Measurements from ENCODE around the gene POMT2. TPM values are rescaled to one million over a fixed set of nuclear protein-coding genes. Genes with fewer than 3 reads are reported as not detected.
A peak's percentile ranks its signal among the peaks of the same experiment; 100 is the strongest.
"Not testable (repeated sequence)": the region's sequence is repeated elsewhere in the genome, so short reads cannot be mapped to it uniquely, and the experiment has no call there.

POMT2 gene
- total and polyA plus RNA-seq, 7 experiments from 2014 or later, result 0.39 to 15.3 (median 9.2) TPM; not detected in 1

- ChIA-PET CTCF (interaction anchor here (1.0 to 1.3 kb wide), 2 partner anchors 55 kb away, joined by 3 to 4 read pairs; partner anchors contain the start of genes SAMD15 and TMED8), POLR2A (interaction anchor here (1.0 to 1.8 kb wide), 3 partner anchors 55 to 402 kb away, joined by 3 to 9 read pairs (median 3); partner anchors contain the start of genes SAMD15 and TMED8)
- no peaks in the 10 kb centered on the region for H3K9me3 Mint-ChIP-seq
- peaks cover 0 to 3% (median 0%) of the 10 kb centered on the region in 3 experiments for H3K36me3 ChIP-seq (ENCODE audit: control insufficient read depth in 2 of 3, insufficient read depth in 3 of 3, low read length in 3 of 3)
- H3K27ac Mint-ChIP-seq, result peak overlapping the region; percentile 95 to 99 (median 99)
- ATAC-seq (no peak), DNase-seq (no peak)
- no peaks in the 10 kb centered on the region for H3K9me3 ChIP-seq (ENCODE audit: control insufficient read depth in 2 of 3, low read length in 3 of 3)
- no peaks in the 10 kb centered on the region for H3K36me3 Mint-ChIP-seq
- no peaks in the 10 kb centered on the region for H3K27me3 Mint-ChIP-seq
- H3K4me3 ChIP-seq (ENCODE audit: low read length), result peak overlapping the region; percentile 97
- H3K27me3 ChIP-seq (ENCODE audit: control insufficient read depth in 2 of 2, insufficient read depth in 2 of 2, low read length in 2 of 2), result no peaks in the 10 kb centered on the region
- H3K4me1 Mint-ChIP-seq, result peaks cover 12 to 21% (median 17%) of the 10 kb centered on the region in 7 donors
- intact Hi-C loops (cut with micrococcal nuclease), result loop anchor here (5.0 to 10.0 kb wide), 4 partner anchors 198 to 1170 kb away; partner anchors contain the start of gene GPATCH2L (in 1 of the 2)
- H3K4me3 Mint-ChIP-seq, result peak overlapping the region; percentile 94 to 99 (median 98)
- H3K27ac ChIP-seq (ENCODE audit: low read depth, low read length), result peak overlapping the region; percentile 93
- peaks cover 0 to 6% of the 10 kb centered on the region in 2 donors for H3K4me1 ChIP-seq (ENCODE audit: control insufficient read depth in 2 of 2, insufficient read depth in 2 of 2, low read length in 2 of 2)
Observed at GRCh38 chr14:77322250-77322902, 1.7 kb upstream of the POMT2 start.

GRCh38 chr14:77319422-77319821, 1.3 kb downstream of the POMT2 start:
- no peak for ATAC-seq
- H3K4me1 Mint-ChIP-seq, result peaks cover 12 to 21% (median 16%) of the 10 kb centered on the region in 7 donors
- no peaks in the 10 kb centered on the region for H3K27me3 Mint-ChIP-seq
- H3K4me3 Mint-ChIP-seq, result peak overlapping the region in 7 of 10 donors; percentile 25 to 99 (median 85)
- Histone ChIP-seq H3K4me3 (ENCODE audit: low read length) (no peak overlapping the region), H3K36me3 (ENCODE audit: control insufficient read depth in 2 of 3, insufficient read depth in 3 of 3, low read length in 3 of 3) (peaks cover 0 to 3% (median 0%) of the 10 kb centered on the region in 3 experiments), H3K27me3 (ENCODE audit: control insufficient read depth in 2 of 2, insufficient read depth in 2 of 2, low read length in 2 of 2) (no peaks in the 10 kb centered on the region), H3K9me3 (ENCODE audit: control insufficient read depth in 2 of 3, low read length in 3 of 3) (no peaks in the 10 kb centered on the region), H3K4me1 (ENCODE audit: control insufficient read depth in 2 of 2, insufficient read depth in 2 of 2, low read length in 2 of 2) (peaks cover 0 to 6% of the 10 kb centered on the region in 2 donors), H3K27ac (ENCODE audit: low read depth, low read length) (no peak overlapping the region)
- intact Hi-C loops (cut with micrococcal nuclease), result no loop called here
- H3K9me3 Mint-ChIP-seq, result no peaks in the 10 kb centered on the region
- no peak for DNase-seq
- POLR2A ChIA-PET, result interaction anchor here (0.7 kb wide), 1 partner anchor 58 kb away, joined by 3 read pairs; the partner anchor contains the start of genes SAMD15 and TMED8
- CTCF ChIA-PET, result interaction anchor here (0.7 kb wide), 1 partner anchor 166 kb away, joined by 3 read pairs; no protein-coding TSS in a partner anchor
- H3K36me3 Mint-ChIP-seq, result no peaks in the 10 kb centered on the region
- peak overlapping the region in 3 of 9 donors; percentile 89 to 98 (median 93) for H3K27ac Mint-ChIP-seq

DNA sequence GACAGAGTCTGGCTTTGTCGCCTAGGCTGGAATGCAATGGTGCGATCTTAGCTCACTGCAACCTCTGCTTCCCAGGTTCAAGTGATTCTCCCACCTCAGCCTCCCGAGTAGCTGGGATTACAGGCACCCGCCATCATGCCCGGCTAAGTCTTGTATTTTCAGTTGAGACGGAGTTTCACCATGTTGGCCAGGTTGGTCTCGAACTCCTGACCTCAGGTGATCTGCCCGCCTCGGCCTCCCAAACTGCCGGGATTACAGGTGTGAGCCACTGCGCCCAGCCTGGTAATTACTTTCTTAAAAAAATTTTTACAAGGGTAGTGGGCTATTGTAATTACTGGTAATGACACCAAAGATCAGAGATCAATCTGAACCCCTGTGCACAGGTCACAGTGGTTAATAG, 1.9 kb downstream of the POMT2 start:
- POLR2A ChIA-PET, result interaction anchor here (0.7 kb wide), 1 partner anchor 58 kb away, joined by 3 read pairs; the partner anchor contains the start of genes SAMD15 and TMED8
- H3K27ac ChIP-seq (ENCODE audit: low read depth, low read length); H3K27me3 ChIP-seq (ENCODE audit: control insufficient read depth in 2 of 2, insufficient read depth in 2 of 2, low read length in 2 of 2); H3K4me3 ChIP-seq (ENCODE audit: low read length); ATAC-seq; H3K36me3 ChIP-seq (ENCODE audit: control insufficient read depth in 2 of 3, insufficient read depth in 3 of 3, low read length in 3 of 3); H3K9me3 Mint-ChIP-seq; CTCF ChIA-PET; H3K27me3 Mint-ChIP-seq; intact Hi-C loops (cut with micrococcal nuclease); H3K27ac Mint-ChIP-seq; H3K4me1 ChIP-seq (ENCODE audit: control insufficient read depth in 2 of 2, insufficient read depth in 2 of 2, low read length in 2 of 2); H3K9me3 ChIP-seq (ENCODE audit: control insufficient read depth in 2 of 3, low read length in 3 of 3); DNase-seq; H3K36me3 Mint-ChIP-seq: not testable (repeated sequence)
- Mint-ChIP-seq H3K4me1 (peaks cover 12 to 21% (median 16%) of the 10 kb centered on the region in 7 donors), H3K4me3 (peak overlapping the region in 2 of 10 donors; percentile 41 to 85)

GRCh38 chr14:77318006-77318553, 2.6 kb downstream of the POMT2 start:
- Mint-ChIP-seq H3K27ac (no peak overlapping the region), H3K4me1 (peaks cover 12 to 21% (median 16%) of the 10 kb centered on the region in 7 donors), H3K4me3 (no peak overlapping the region), H3K9me3 (no peaks in the 10 kb centered on the region), H3K36me3 (no peaks in the 10 kb centered on the region), H3K27me3 (no peaks in the 10 kb centered on the region)
- no peak overlapping the region for H3K4me3 ChIP-seq (ENCODE audit: low read length)
- ATAC-seq (no peak), DNase-seq (no peak)
- H3K36me3 ChIP-seq (ENCODE audit: control insufficient read depth in 2 of 3, insufficient read depth in 3 of 3, low read length in 3 of 3), result peaks cover 0 to 3% (median 0%) of the 10 kb centered on the region in 3 experiments
- POLR2A ChIA-PET, result no interaction called here
- no peak overlapping the region for H3K27ac ChIP-seq (ENCODE audit: low read depth, low read length)
- H3K4me1 ChIP-seq (ENCODE audit: control insufficient read depth in 2 of 2, insufficient read depth in 2 of 2, low read length in 2 of 2), result peaks cover 0 to 6% of the 10 kb centered on the region in 2 donors
- H3K27me3 ChIP-seq (ENCODE audit: control insufficient read depth in 2 of 2, insufficient read depth in 2 of 2, low read length in 2 of 2), result no peaks in the 10 kb centered on the region
- no peaks in the 10 kb centered on the region for H3K9me3 ChIP-seq (ENCODE audit: control insufficient read depth in 2 of 3, low read length in 3 of 3)
- CTCF ChIA-PET, result no interaction called here
- intact Hi-C loops (cut with micrococcal nuclease), result no loop called here

GRCh38 chr14:77316872-77317301, 3.8 kb downstream of the POMT2 start:
- ChIA-PET POLR2A (no interaction called here), CTCF (interaction anchor here (0.6 to 1.8 kb wide), 7 partner anchors 10 to 444 kb away, joined by 3 to 10 read pairs (median 4); no protein-coding TSS in a partner anchor)
- H3K27ac Mint-ChIP-seq, result no peak overlapping the region
- H3K36me3 Mint-ChIP-seq, result no peaks in the 10 kb centered on the region
- peaks cover 0 to 6% of the 10 kb centered on the region in 2 donors for H3K4me1 ChIP-seq (ENCODE audit: control insufficient read depth in 2 of 2, insufficient read depth in 2 of 2, low read length in 2 of 2)
- peaks cover 6 to 11% (median 9%) of the 10 kb centered on the region in 7 donors for H3K4me1 Mint-ChIP-seq
- no peak overlapping the region for H3K4me3 Mint-ChIP-seq
- no peaks in the 10 kb centered on the region for H3K27me3 Mint-ChIP-seq
- H3K27me3 ChIP-seq (ENCODE audit: control insufficient read depth in 2 of 2, insufficient read depth in 2 of 2, low read length in 2 of 2), result no peaks in the 10 kb centered on the region
- intact Hi-C loops (cut with micrococcal nuclease), result loop anchor here (1.0 to 2.0 kb wide), 7 partner anchors 16 to 1266 kb away; no protein-coding TSS in a partner anchor
- no peaks in the 10 kb centered on the region for H3K9me3 Mint-ChIP-seq
- H3K9me3 ChIP-seq (ENCODE audit: control insufficient read depth in 2 of 3, low read length in 3 of 3), result no peaks in the 10 kb centered on the region
- no peak for ATAC-seq
- DNase-seq, result no peak
- no peak overlapping the region for H3K27ac ChIP-seq (ENCODE audit: low read depth, low read length)
- H3K4me3 ChIP-seq (ENCODE audit: low read length), result no peak overlapping the region
- H3K36me3 ChIP-seq (ENCODE audit: control insufficient read depth in 2 of 3, insufficient read depth in 3 of 3, low read length in 3 of 3), result peaks cover 0 to 3% (median 0%) of the 10 kb centered on the region in 3 experiments

DNA sequence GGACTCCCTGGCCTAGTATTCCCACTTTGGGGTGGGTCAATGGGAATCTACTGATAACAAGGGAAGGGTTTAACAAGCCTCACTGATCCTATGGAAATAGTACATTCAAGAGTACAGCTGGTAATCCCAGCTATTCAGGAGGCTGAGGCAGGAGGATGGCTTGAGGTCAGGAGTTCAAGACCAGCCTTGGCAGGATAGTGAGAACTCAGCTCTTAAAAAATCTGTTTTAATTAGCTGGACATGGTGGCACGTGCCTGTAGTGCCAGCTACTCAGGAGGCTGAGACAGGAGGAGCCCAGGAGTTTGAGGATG, 4.5 kb downstream of the POMT2 start:
- H3K9me3 ChIP-seq (ENCODE audit: control insufficient read depth in 2 of 3, low read length in 3 of 3), result no peaks in the 10 kb centered on the region
- no peak overlapping the region for H3K4me3 Mint-ChIP-seq
- no peak overlapping the region for H3K4me3 ChIP-seq (ENCODE audit: low read length)
- H3K27ac Mint-ChIP-seq, result no peak overlapping the region
- no peaks in the 10 kb centered on the region for H3K27me3 ChIP-seq (ENCODE audit: control insufficient read depth in 2 of 2, insufficient read depth in 2 of 2, low read length in 2 of 2)
- no peak for ATAC-seq
- H3K9me3 Mint-ChIP-seq, result no peaks in the 10 kb centered on the region
- no peak overlapping the region for H3K27ac ChIP-seq (ENCODE audit: low read depth, low read length)
- H3K4me1 ChIP-seq (ENCODE audit: control insufficient read depth in 2 of 2, insufficient read depth in 2 of 2, low read length in 2 of 2), result peaks cover 0 to 6% of the 10 kb centered on the region in 2 donors
- intact Hi-C loops (cut with micrococcal nuclease), result loop anchor here (1.0 to 2.0 kb wide), 7 partner anchors 15 to 1265 kb away; no protein-coding TSS in a partner anchor
- CTCF ChIA-PET, result interaction anchor here (0.6 to 1.8 kb wide), 19 partner anchors 9 to 1265 kb away, joined by 3 to 11 read pairs (median 4); partner anchors contain the start of genes SAMD15 and TMED8
- H3K27me3 Mint-ChIP-seq, result no peaks in the 10 kb centered on the region
- H3K36me3 ChIP-seq (ENCODE audit: control insufficient read depth in 2 of 3, insufficient read depth in 3 of 3, low read length in 3 of 3), result peaks cover 0 to 3% (median 0%) of the 10 kb centered on the region in 3 experiments
- DNase-seq, result no peak
- peaks cover 5 to 9% (median 6%) of the 10 kb centered on the region in 7 donors for H3K4me1 Mint-ChIP-seq
- no peaks in the 10 kb centered on the region for H3K36me3 Mint-ChIP-seq
- POLR2A ChIA-PET, result interaction anchor here (1.3 kb wide), 1 partner anchor 61 kb away, joined by 3 read pairs; the partner anchor contains the start of genes SAMD15 and TMED8

Data from naive thymus-derived CD4-positive, alpha-beta T cell (primary cell).